Kidney epithelial cell (primary cell): ENCODE data around the gene RPP25L. TPM values are rescaled to one million over a fixed set of nuclear protein-coding genes. Genes with fewer than 3 reads are reported as not detected.
"Not testable (repeated sequence)": the region's sequence is repeated elsewhere in the genome, so short reads cannot be mapped to it uniquely, and the experiment has no call there.

Source experiments
- DNase-seq: peaks from one replicate; pipeline ENCODE4 v3.0.0-alpha.2; 2010; ENCODE audit warnings: low read depth
- H3K27me3 ChIP-seq: 2 replicates; pipeline ENCODE4 v1.6.0; 2011; ENCODE audit warnings: low read length; ENCODE audit not compliant: control insufficient read depth, insufficient read depth
- H3K36me3 ChIP-seq: 2 replicates; pipeline ENCODE4 v1.5.1; 2011; ENCODE audit warnings: low read length; ENCODE audit not compliant: control insufficient read depth, insufficient read depth
- H3K4me3 ChIP-seq: 2 replicates; pipeline ENCODE4 v1.5.1; 2011; ENCODE audit warnings: low read depth, mild to moderate bottlenecking, control low read depth, low read length
- CTCF ChIP-seq: IDR thresholded peaks from 2 replicates; pipeline ENCODE4 v1.5.1; 2011; ENCODE audit warnings: mild to moderate bottlenecking, moderate library complexity, low read length, control low read depth, inconsistent platforms; ENCODE audit not compliant: insufficient read depth, poor library complexity, severe bottlenecking
- total RNA-seq: library from RNA; depleted of rRNA; stranded (reverse); fragments of >200 nt; gene quantifications from 2 replicates; pipeline ENCODE4 v1.2.3, GENCODE V29; 2015

RPP25L gene
- total RNA-seq, 1 donor from 2014 or later: 31.5 TPM

- no peaks in the 10 kb centered on the region for H3K36me3 ChIP-seq
- no peak for TF ChIP-seq CTCF
- no peak for DNase-seq
- no peak overlapping the region for H3K4me3 ChIP-seq
- H3K27me3 ChIP-seq: no peaks in the 10 kb centered on the region
These were observed 32.9 kb upstream of the RPP25L start for GRCh38 chr9:34644766-34645314.

GRCh38 chr9:34642679-34643078, 30.8 kb upstream of the RPP25L start:
- H3K36me3 ChIP-seq: no peaks in the 10 kb centered on the region
- no peak overlapping the region for H3K4me3 ChIP-seq
- no peak for TF ChIP-seq CTCF
- no peak for DNase-seq
- no peaks in the 10 kb centered on the region for H3K27me3 ChIP-seq

GRCh38 chr9:34639322-34639721, 27.4 kb upstream of the RPP25L start:
- H3K27me3 ChIP-seq, H3K36me3 ChIP-seq, DNase-seq, H3K4me3 ChIP-seq: not testable (repeated sequence)

GRCh38 chr9:34638138-34638445, 26.2 kb upstream of the RPP25L start:
- no peaks in the 10 kb centered on the region for H3K36me3 ChIP-seq
- H3K27me3 ChIP-seq: no peaks in the 10 kb centered on the region
- TF ChIP-seq CTCF: no peak
- H3K4me3 ChIP-seq: peak overlapping the region; percentile 64
- DNase-seq: no peak

- Histone ChIP-seq H3K27me3 (no peaks in the 10 kb centered on the region), H3K4me3 (peak within 1 kb of the TSS; percentile 64), H3K36me3 (no peaks in the 10 kb centered on the region)
- peak; percentile 35 for DNase-seq
- no peak for TF ChIP-seq CTCF
These were observed 25.6 kb upstream of the RPP25L start, which contains the start of gene SIGMAR1 for GRCh38 chr9:34637356-34638137. Gene SIGMAR1 (minus strand): TSS chr9:34637787. CDS start chr9:34637697, 90 bp downstream.

GRCh38 chr9:34636791-34637355, 25.0 kb upstream of the RPP25L start:
- TF ChIP-seq CTCF: no peak
- no peaks in the 10 kb centered on the region for H3K27me3 ChIP-seq
- no peaks in the 10 kb centered on the region for H3K36me3 ChIP-seq
- no peak for DNase-seq
- peak overlapping the region; percentile 64 for H3K4me3 ChIP-seq
